Measurements from ENCODE around the gene PPM1A. TPM values are rescaled to one million over a fixed set of nuclear protein-coding genes. Genes with fewer than 3 reads are reported as not detected.

The PPM1A gene
- total and polyA plus RNA-seq, 2 of the 8 experiments (the other 6 are each of a cell fraction or from before 2014, with no cell fraction given): 14.0 to 51.2 TPM

DNA sequence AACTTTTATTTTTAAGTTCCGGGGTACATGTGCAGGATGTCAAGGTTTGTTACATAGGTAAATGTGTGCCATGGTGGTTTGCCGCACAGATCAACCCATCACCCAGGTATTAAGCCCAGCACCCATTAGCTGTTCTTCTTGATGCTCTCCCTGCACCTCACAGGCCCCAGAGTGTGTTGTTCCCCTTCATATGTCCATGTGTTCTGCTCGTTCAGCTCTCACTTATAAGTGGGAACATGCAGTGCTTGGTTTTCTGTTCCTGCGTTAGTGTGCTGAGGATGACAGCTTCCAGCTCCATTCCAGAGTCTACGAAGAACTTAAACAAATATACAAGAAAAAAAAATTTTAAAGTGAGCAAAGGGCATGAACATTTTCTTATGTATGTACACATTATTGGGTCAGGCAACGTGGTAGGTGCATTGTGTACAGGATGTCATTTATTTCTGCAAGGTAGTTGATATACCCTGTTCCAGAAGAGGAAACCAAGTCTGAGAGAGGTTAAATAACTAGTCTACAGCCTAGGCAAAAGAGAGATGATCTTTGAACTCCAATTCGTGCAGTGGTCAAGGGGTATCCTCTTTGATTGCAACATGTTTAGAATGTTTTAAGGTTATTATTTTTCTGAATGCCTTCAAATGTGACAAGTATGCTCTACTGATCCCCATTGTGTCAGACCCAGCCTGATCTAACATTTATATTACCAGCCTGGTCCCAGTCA lies 8.7 kb upstream of the PPM1A start:
- Histone ChIP-seq H2AK5ac (ENCODE audit: low read depth, low read length) (no peak overlapping the region), H3K23ac (ENCODE audit: insufficient read length) (no peak overlapping the region), H2BK15ac (ENCODE audit: low read length) (no peak overlapping the region), H4K5ac (ENCODE audit: insufficient read length, low read depth, low read length) (no peak overlapping the region), H4K20me1 (replicated peaks in 1 of 2; ENCODE audit: control insufficient read depth in 1 of 2, insufficient read depth in 2 of 2, low read length in 2 of 2) (no peaks in the 10 kb centered on the region), H2BK5ac (ENCODE audit: low read depth, low read length) (no peak overlapping the region), H3K4ac (replicated peaks; ENCODE audit: insufficient read length, low read depth, low read length) (no peak overlapping the region), H3K27ac (ENCODE audit: low read depth, low read length) (no peak overlapping the region), H3K27me3 (replicated peaks in 1 of 4; ENCODE audit: control insufficient read depth in 3 of 4, extremely low read depth in 1 of 4, insufficient read depth in 3 of 4, low read length in 3 of 4) (no peaks in the 10 kb centered on the region), H3K9ac (replicated peaks in 1 of 4; ENCODE audit: extremely low read depth in 1 of 4, low read depth in 3 of 4, low read length in 3 of 4) (no peak overlapping the region), H2BK20ac (ENCODE audit: low read length) (0 out of 2 replicates have a peak overlapping the region, but pooled peaks have one; percentile 9), H3K4me3 (ENCODE audit: extremely low read depth in 1 of 4, insufficient read depth in 2 of 4, low read depth in 3 of 4, low read length in 4 of 4) (no peak overlapping the region), H3K36me3 (ENCODE audit: control insufficient read depth in 2 of 4, insufficient read depth in 4 of 4, low read length in 3 of 4) (no peaks in the 10 kb centered on the region), H3K23me2 (ENCODE audit: low read depth, low read length) (no peaks in the 10 kb centered on the region), H3K9me3 (ENCODE audit: insufficient read depth in 2 of 2, low read depth in 1 of 2, low read length in 1 of 2) (no peaks in the 10 kb centered on the region), H2BK120ac (replicated peaks; ENCODE audit: low read depth, low read length) (no peak overlapping the region), H3K79me1 (ENCODE audit: low read depth, low read length) (no peaks in the 10 kb centered on the region), H3K4me2 (ENCODE audit: insufficient read depth in 1 of 2, low read depth in 2 of 2, low read length in 2 of 2) (no peak overlapping the region), H3K14ac (ENCODE audit: insufficient read length) (no peak overlapping the region), H2AFZ (ENCODE audit: low read length) (no peak overlapping the region), H3K56ac (replicated peaks; ENCODE audit: insufficient read length, low read depth, low read length) (no peak overlapping the region), H3K79me2 (ENCODE audit: control insufficient read depth in 1 of 2, insufficient read depth in 2 of 2, low read length in 2 of 2) (no peaks in the 10 kb centered on the region), H3K18ac (ENCODE audit: extremely low read depth, low read length) (no peak overlapping the region), H2BK12ac (ENCODE audit: low read depth, low read length) (no peak overlapping the region), H4K8ac (ENCODE audit: extremely low read depth, insufficient read depth, low read length) (no peak overlapping the region), H4K91ac (replicated peaks; ENCODE audit: insufficient read length, low read length) (no peak overlapping the region), H3K4me1 (replicated peaks in 1 of 4; ENCODE audit: control insufficient read depth in 3 of 4, insufficient read depth in 4 of 4, low read length in 3 of 4) (peaks cover 0 to under 1% (median under 1%) of the 10 kb centered on the region in 4 experiments; a peak in 3 of 7 replicates)
- ChIA-PET POLR2A (ENCODE audit: partially characterized antibody) (interaction anchor here (0.8 kb wide), 1 partner anchor 9 kb away, joined by 3 read pairs; the partner anchor contains the start of gene PPM1A), CTCF (ENCODE audit: partially characterized antibody) (interaction anchor here (0.6 to 1.6 kb wide), 3 partner anchors 25 to 90 kb away, joined by 3 to 4 read pairs (median 3); no protein-coding TSS in a partner anchor)
- no peak for DNase-seq (ENCODE audit: low read depth in 1 of 2, low spot score in 2 of 2)
- WGBS, 2 experiments (ENCODE audit: extremely low coverage in 1 of 2, insufficient coverage in 1 of 2, insufficient read length in 1 of 2, insufficient replicate concordance in 2 of 2, low coverage in 1 of 2, low lambda C conversion rate in 2 of 2, missing lambda C conversion rate in 1 of 2): 93% methylated on average over 7 of the region's 7 CpGs; no CpG with 5 or more reads in 1 of the 2 experiments
- no peak for FAIRE-seq
- TF ChIP-seq SUZ12 (IDR thresholded peaks at IDR 0.05; ENCODE audit: low read length) (no peak), NANOG (IDR thresholded peaks at IDR 0.05; ENCODE audit: insufficient read depth, low read depth, low read length, poor library complexity, severe bottlenecking) (no peak), JUN (IDR thresholded peaks at IDR 0.05; ENCODE audit: low read depth, low read length) (no peak), TEAD4 (IDR thresholded peaks at IDR 0.05; ENCODE audit: low read depth, low read length) (no peak), GTF2F1 (IDR thresholded peaks at IDR 0.05; ENCODE audit: borderline replicate concordance, low read depth, low read length) (no peak), HDAC2 (IDR thresholded peaks at IDR 0.05; ENCODE audit: borderline replicate concordance in 1 of 2, low read depth in 2 of 2, low read length in 2 of 2) (no peak), CHD2 (IDR thresholded peaks at IDR 0.05; ENCODE audit: low read length) (no peak), NRF1 (IDR thresholded peaks at IDR 0.05; ENCODE audit: low read depth, low read length) (no peak), POLR2AphosphoS5 (IDR thresholded peaks at IDR 0.05; ENCODE audit: low read depth, low read length) (no peak), HDAC6 (IDR thresholded peaks at IDR 0.05; ENCODE audit: low read depth, low read length) (no peak), EGR1 (IDR thresholded peaks at IDR 0.05; ENCODE audit: borderline replicate concordance, low read depth, low read length) (no peak)
- TF ChIP-seq, protein P1, sequence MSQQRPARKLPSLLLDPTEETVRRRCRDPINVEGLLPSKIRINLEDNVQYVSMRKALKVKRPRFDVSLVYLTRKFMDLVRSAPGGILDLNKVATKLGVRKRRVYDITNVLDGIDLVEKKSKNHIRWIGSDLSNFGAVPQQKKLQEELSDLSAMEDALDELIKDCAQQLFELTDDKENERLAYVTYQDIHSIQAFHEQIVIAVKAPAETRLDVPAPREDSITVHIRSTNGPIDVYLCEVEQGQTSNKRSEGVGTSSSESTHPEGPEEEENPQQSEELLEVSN (IDR thresholded peaks at IDR 0.05): no peak

All from H1 (cell line).